Measurements from ENCODE around the gene OLFML2B.

DNA sequence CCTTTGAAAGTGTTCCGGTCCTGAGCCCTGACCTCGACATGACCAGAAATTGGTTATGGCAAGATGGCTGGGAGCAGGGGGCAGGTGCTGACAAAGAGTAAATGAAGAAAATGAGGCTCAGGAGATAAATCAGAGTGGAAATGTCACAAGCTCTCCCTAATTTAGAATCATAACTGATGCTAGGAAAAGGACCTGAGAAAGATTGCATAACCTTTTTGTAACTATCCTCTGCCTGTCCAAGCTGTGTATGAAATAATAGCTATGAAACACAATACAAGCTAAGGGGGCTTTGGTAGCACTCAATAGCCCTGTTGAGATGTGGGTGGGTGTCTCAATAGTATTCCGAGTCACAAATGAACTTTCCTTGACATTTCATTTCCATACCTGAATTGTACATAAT, 32.9 kb upstream of the OLFML2B start:
- TF ChIP-seq, protein P1, sequence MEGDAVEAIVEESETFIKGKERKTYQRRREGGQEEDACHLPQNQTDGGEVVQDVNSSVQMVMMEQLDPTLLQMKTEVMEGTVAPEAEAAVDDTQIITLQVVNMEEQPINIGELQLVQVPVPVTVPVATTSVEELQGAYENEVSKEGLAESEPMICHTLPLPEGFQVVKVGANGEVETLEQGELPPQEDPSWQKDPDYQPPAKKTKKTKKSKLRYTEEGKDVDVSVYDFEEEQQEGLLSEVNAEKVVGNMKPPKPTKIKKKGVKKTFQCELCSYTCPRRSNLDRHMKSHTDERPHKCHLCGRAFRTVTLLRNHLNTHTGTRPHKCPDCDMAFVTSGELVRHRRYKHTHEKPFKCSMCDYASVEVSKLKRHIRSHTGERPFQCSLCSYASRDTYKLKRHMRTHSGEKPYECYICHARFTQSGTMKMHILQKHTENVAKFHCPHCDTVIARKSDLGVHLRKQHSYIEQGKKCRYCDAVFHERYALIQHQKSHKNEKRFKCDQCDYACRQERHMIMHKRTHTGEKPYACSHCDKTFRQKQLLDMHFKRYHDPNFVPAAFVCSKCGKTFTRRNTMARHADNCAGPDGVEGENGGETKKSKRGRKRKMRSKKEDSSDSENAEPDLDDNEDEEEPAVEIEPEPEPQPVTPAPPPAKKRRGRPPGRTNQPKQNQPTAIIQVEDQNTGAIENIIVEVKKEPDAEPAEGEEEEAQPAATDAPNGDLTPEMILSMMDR (IDR thresholded peaks at IDR 0.05) = no peak
- no peak for TF ChIP-seq FOSL2 (IDR thresholded peaks at IDR 0.05)
- no peak for TF ChIP-seq FOSL2 (CRISPR knock-in tag; IDR thresholded peaks at IDR 0.05)
- TF ChIP-seq POLR2AphosphoS2 (conservative IDR thresholded peaks at IDR 0.05; ENCODE audit: low read length) = no peak
- TF ChIP-seq POLR2A (IDR thresholded peaks at IDR 0.05; ENCODE audit: low read length) = no peak
- no peak for TF ChIP-seq CHD2 (IDR thresholded peaks at IDR 0.05; ENCODE audit: low read length, partially characterized antibody)
